GM21717 (cell line): ENCODE results near the gene PHACTR4.
"Not testable (repeated sequence)": the region's sequence is repeated elsewhere in the genome, so short reads cannot be mapped to it uniquely, and the experiment has no call there.

Source experiments
- ATAC-seq: cut with Tn5 transposase; IDR thresholded peaks from one replicate; pipeline ENCODE4 v1.9.1; 2021; ENCODE audit warnings: mild to moderate bottlenecking, moderate library complexity; ENCODE audit not compliant: unreplicated experiment

PHACTR4 gene

GRCh38 chr1:28369371-28370238, at the start of gene PHACTR4:
PHACTR4 (plus strand) TSS chr1:28369740; CDS start chr1:28407448, 37,708 bp downstream.
- peak; percentile 83 for ATAC-seq

DNA sequence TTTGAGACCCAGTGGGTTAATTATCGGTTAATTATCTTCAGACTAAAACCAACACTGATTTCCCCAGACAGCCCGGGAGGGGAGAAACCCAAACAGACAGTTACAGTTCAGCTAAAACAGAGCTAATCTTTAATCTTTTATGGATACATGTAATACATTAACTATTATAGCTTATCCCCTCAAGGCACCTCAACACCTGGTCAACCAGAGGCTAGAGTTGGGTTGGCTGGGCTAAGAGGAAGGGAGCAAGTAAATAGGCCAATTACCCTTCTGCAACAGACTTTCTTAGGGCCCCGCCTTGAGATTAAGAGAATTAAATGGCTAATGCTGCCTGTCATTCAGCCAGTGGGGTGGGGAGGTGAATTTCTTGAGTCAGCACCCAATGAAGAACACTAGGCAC, 47.3 kb upstream of the PHACTR4 start:
- ATAC-seq = no peak

DNA sequence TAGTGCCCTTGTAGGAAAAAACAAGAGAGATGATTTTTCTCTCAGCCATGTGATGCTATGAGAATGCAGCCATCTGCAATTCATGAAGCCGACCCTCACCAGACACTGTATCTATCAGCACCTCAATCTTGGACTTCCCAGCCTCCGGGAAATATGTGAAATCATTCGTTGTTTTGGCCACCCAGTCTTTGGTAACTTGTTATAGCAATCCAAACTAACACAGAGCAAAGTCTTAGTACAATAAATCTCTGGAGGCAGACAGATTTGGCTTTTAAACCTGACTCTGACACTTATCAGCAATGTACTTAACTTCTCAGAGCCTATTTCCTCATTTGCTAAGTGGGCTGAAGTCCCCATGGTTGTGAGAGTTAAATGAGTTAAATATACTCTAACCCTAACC, 45.8 kb upstream of the PHACTR4 start:
- ATAC-seq = no peak

DNA sequence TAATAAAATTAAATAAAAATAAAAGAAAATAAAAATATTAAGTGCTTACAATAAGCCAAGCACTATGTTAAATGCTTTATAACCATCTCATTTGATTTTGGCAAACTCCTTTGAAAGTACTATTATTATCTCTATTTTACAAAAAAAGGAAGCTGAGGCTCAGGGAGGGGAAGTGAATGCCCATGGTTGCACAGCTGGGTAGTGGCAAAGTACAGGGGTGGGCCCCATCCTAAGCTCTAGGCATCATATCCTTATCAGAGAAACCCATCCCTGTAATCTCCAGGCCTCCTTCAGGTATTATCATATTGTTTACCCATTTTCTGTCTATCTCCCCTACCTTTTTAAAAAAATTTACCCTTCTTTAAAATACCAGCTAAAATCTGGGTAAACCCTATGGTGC, 43.0 kb upstream of the PHACTR4 start:
- no peak for ATAC-seq

DNA sequence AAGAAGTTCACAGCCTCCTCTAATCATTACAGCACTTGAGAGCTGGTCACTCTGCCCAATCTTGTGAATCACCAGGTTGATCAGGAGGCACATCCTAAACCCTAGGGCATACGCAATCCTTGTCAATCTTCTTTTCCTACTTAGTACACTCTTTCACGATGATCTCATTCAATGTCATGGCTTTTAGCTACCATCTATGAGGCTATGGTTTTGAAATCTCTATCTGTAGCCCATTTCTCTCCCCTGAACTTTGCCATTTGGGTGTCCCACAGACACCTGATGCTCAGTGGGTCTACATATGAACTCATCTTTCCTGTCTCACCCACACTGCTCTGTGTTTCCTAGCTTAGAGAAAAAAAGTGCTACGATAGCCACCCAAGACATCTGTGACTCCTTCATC, 42.6 kb upstream of the PHACTR4 start:
- ATAC-seq = no peak

DNA sequence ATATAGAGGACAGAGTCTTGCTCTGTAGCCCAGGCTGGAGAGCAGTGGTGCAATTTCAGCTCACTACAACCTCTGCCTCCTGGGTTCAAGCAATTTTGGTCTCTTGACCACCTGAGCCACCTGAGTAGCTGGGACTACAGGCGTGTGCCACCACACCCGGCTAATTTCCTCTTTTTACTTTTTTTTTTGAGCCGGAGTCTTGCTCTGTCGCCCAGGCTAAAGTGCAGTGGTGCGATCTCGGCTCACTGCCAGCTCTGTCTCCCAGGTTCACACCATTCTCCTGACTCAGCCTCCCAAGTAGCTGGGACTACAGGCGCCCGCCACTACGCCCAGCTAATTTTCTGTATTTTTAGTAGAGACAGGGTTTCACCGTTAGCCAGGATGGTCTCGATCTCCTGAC, 42.1 kb upstream of the PHACTR4 start:
- not testable (repeated sequence) for ATAC-seq

- no peak for ATAC-seq
These were observed 41.3 kb upstream of the PHACTR4 start for GRCh38 chr1:28328228-28328648.

DNA sequence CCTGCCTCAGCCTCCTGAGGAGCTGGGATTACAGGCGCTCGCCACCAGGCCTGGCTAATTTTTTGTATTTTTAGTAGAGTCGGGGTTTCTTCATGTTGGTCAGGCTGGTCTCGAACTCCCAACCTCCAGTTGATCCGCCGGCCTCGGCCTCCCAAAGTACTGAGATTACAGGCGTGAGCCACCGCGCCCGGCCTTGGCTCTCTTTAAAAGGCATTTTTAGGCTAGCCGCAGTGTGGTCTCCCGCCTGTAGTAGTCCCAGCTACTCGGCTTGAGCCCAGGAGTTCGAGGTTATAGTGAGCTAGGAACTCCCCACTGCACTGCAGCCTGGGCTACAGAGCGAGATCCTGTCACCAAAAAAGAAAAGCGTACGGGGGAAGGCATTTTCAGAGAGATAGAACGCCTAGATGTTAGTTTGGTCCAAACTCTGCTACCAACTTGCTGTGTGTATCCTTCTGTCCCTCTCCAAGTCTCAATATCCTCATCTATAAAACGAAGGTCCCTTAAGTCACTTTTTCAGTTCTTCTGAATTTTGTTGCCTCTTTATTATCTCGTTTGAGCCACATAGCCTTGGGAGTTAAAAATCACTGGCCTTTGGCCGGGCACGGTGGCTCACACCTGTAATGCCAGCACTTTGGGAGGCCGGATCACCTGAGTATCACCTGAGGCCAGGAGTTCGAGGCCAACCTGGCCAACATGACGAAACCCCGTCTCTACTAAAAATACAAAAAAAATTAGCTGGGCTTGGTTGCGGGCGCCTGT, 40.0 kb upstream of the PHACTR4 start:
- no peak for ATAC-seq

- no peak for ATAC-seq
These were observed 30.6 kb upstream of the PHACTR4 start for GRCh38 chr1:28338897-28339296.

DNA sequence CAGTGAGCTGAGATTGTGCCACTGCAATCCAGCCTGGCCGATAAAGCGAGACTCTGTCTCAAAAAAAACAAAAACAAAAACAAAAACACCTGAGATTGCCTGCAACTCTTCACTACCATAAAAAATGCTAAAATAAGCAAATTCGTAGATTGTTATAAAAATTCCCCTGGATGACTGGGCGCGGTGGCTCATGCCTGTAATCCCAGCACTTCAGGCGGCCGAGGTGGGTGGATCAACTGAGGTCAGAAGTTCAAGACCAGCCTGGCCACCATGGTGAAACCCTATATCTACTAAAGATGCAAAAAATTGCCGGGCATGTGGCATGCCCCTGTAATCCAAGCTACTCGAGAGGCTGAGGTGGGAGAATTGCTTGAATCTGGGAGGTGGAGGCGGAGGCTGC, 30.0 kb upstream of the PHACTR4 start:
- no peak for ATAC-seq

DNA sequence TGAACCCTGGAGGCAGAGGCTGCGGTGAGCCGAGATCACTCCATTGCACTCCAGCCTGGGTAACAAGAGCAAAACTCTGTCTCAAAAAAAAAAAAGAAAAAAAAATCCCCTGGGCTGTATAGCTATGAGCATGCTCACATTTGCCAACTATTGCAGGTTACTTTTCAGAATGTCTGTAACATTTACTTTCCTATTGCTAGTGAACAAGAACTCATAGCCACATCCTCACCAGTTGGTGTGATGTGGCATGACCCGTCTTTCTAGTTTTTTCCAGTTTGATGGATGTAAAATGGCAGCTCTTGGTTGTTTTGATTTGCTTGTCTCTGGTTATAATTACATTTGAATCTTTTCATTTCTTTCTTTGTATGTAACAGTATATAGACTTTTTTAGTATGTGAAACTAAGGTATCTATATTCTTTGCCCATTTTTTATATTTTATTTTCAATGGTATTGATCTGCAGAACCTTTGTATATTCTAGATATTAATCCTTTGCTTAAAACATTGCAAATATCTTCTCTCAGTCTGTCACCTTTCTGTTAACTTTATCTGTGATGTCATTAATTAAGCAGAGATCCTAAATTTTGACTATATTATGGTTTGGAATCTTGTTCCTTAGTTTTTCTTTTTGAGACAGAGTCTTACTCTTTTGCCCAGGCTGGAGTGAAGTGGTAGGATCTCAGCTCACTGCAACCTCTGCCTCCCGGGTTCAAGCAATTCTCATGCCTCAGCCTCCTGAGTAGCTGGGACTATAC, 29.1 kb upstream of the PHACTR4 start:
- no peak for ATAC-seq

- no peak for ATAC-seq
These were observed 27.9 kb upstream of the PHACTR4 start for GRCh38 chr1:28341591-28341990.

- ATAC-seq = no peak
These were observed 26.1 kb upstream of the PHACTR4 start for GRCh38 chr1:28343405-28343804.

- ATAC-seq = not testable (repeated sequence)
These were observed 16.2 kb upstream of the PHACTR4 start for GRCh38 chr1:28353248-28353810.

- ATAC-seq = no peak
These were observed 15.4 kb upstream of the PHACTR4 start for GRCh38 chr1:28354121-28354520.

DNA sequence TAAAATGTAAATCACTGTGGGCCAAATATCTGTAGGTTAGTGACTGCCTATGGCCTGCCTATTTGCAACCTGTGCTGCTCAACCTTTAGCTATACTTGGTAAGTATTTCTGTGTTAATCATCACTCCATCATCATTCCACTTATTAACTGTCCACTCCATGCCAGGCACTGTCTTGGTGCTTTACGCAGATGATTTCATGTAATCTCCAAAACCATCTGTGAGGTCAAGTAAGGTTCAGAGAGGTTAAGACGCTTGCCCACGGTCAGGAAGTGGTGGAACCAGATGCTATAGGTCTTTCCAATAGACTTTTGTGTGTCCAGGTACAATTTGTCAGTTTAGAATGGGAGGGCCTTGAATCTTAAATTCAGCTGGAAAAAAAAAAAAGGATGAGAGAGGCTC, 10.8 kb upstream of the PHACTR4 start:
- ATAC-seq = no peak

- ATAC-seq = no peak
These were observed 9.8 kb upstream of the PHACTR4 start for GRCh38 chr1:28359592-28360239.

- no peak for ATAC-seq
These were observed 4.7 kb upstream of the PHACTR4 start for GRCh38 chr1:28364888-28365287.

GRCh38 chr1:28365864-28366263, 3.7 kb upstream of the PHACTR4 start:
- no peak for ATAC-seq

DNA sequence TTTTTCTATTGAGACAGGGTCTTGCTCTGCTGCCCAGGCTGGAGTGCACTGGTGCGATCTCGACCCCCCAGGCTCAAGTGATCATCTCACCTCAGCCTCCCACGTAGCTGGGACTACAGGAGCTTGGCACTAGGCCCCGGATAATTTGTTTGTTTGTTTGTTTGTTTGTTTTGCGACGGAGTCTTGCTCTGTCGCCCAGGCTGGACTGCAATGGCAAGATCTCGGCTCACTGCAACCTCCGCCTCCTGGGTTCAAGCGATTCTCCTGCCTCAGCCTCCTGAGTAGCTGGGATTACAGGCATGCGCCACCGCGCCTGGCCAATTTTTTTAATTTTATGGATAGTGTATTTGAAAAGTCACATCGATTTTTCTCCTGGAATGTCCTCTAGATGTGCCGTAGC, 932 bp upstream of the PHACTR4 start:
- not testable (repeated sequence) for ATAC-seq
